ENCODE measurements around the gene FOXC2.

Gene FOXC2

GRCh38 chr16:86590501-86591144 lies 24.0 kb downstream of the FOXC2 start:
- no peaks in the 10 kb centered on the region for H3K4me1 ChIP-seq (ENCODE audit: control insufficient read depth, insufficient read depth, low read length)
- no peak overlapping the region for H3K27ac ChIP-seq (ENCODE audit: low read length)
- no peaks in the 10 kb centered on the region for H3K27me3 ChIP-seq (ENCODE audit: control insufficient read depth, insufficient read depth, low read length)
- DNase-seq (ENCODE audit: low read depth, low spot score), result no peak
- H3K4me3 ChIP-seq (ENCODE audit: low read length), result no peak overlapping the region
- no peaks in the 10 kb centered on the region for H3K36me3 ChIP-seq (ENCODE audit: control insufficient read depth, insufficient read depth, low read length)
- no peaks in the 10 kb centered on the region for H3K9me3 ChIP-seq (ENCODE audit: control insufficient read depth, insufficient read depth, low read length)
- WGBS (ENCODE audit: insufficient coverage, insufficient read length), result no CpG with 5 or more reads among the region's 4 CpGs

DNA sequence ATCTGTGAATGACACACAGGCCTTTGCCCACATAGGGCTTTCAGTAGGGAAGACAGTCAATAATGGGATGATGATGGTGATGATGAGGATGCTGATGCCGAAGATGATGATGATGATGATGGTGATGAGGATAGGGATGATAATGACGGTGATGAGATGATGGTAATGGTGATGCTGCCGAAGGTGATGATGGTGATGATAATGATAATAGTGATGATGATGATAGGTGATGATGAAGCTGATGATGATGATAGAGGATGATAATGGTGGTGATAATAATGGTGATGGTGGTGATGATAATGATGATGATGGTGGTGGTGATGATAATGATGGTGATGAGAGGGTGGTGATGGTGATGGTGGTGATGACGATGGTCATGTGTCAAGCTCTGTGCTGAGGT lies 24.6 kb downstream of the FOXC2 start:
- no peaks in the 10 kb centered on the region for H3K9me3 ChIP-seq (ENCODE audit: control insufficient read depth, insufficient read depth, low read length)
- H3K4me3 ChIP-seq (ENCODE audit: low read length), result no peak overlapping the region
- H3K4me1 ChIP-seq (ENCODE audit: control insufficient read depth, insufficient read depth, low read length), result no peaks in the 10 kb centered on the region
- no peak for DNase-seq (ENCODE audit: low read depth, low spot score)
- no peaks in the 10 kb centered on the region for H3K27me3 ChIP-seq (ENCODE audit: control insufficient read depth, insufficient read depth, low read length)
- no peak overlapping the region for H3K27ac ChIP-seq (ENCODE audit: low read length)
- no peaks in the 10 kb centered on the region for H3K36me3 ChIP-seq (ENCODE audit: control insufficient read depth, insufficient read depth, low read length)
- 67% methylated on average over 3 of the region's 4 CpGs for WGBS (ENCODE audit: insufficient coverage, insufficient read length)

- Histone ChIP-seq H3K4me1 (ENCODE audit: control insufficient read depth, insufficient read depth, low read length) (no peaks in the 10 kb centered on the region), H3K4me3 (ENCODE audit: low read length) (no peak overlapping the region), H3K36me3 (ENCODE audit: control insufficient read depth, insufficient read depth, low read length) (no peaks in the 10 kb centered on the region), H3K27me3 (ENCODE audit: control insufficient read depth, insufficient read depth, low read length) (no peaks in the 10 kb centered on the region), H3K9me3 (ENCODE audit: control insufficient read depth, insufficient read depth, low read length) (no peaks in the 10 kb centered on the region), H3K27ac (ENCODE audit: low read length) (no peak overlapping the region)
- WGBS (ENCODE audit: insufficient coverage, insufficient read length), result no CpG with 5 or more reads among the region's 13 CpGs
- DNase-seq (ENCODE audit: low read depth, low spot score), result no peak
Measured at GRCh38 chr16:86593913-86594620, 27.4 kb downstream of the FOXC2 start.

- WGBS (ENCODE audit: insufficient coverage, insufficient read length), result no CpG with 5 or more reads among the region's 8 CpGs
- no peak overlapping the region for H3K27ac ChIP-seq (ENCODE audit: low read length)
- no peaks in the 10 kb centered on the region for H3K4me1 ChIP-seq (ENCODE audit: control insufficient read depth, insufficient read depth, low read length)
- no peaks in the 10 kb centered on the region for H3K9me3 ChIP-seq (ENCODE audit: control insufficient read depth, insufficient read depth, low read length)
- H3K36me3 ChIP-seq (ENCODE audit: control insufficient read depth, insufficient read depth, low read length), result no peaks in the 10 kb centered on the region
- no peaks in the 10 kb centered on the region for H3K27me3 ChIP-seq (ENCODE audit: control insufficient read depth, insufficient read depth, low read length)
- H3K4me3 ChIP-seq (ENCODE audit: low read length), result no peak overlapping the region
- no peak for DNase-seq (ENCODE audit: low read depth, low spot score)
Measured at GRCh38 chr16:86594721-86595120, 28.1 kb downstream of the FOXC2 start.

DNA sequence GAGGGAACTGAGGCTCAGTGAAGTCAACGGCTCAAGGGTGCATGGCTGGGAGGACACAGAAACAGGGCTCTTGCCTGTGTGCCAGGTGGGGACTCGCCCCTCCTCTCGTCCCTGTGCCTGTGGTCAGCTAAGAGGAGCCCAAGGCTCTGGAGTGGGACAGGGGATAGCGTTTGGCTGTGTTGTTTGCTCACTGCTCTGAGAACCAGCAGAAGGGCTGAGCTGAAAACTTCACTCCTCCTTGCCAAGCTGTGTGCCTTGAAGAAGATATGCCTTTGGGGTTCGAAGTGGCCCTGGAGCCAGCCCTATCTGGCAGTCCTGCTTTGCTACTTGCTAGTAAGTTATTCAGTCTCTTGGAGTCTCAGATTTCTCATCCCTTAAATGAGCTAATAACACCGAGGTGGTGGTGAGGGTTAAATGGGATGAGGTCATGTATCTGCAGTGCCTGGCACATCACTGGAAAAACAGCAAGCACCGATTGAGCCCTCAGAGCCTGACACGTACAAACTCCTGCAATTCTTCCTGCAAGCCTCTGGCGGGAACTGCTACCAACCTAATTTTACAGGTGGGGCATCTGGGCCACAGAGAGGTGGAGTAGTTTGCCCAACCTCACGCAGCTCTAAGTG lies 29.5 kb downstream of the FOXC2 start:
- no peaks in the 10 kb centered on the region for H3K27me3 ChIP-seq (ENCODE audit: control insufficient read depth, insufficient read depth, low read length)
- no peaks in the 10 kb centered on the region for H3K4me1 ChIP-seq (ENCODE audit: control insufficient read depth, insufficient read depth, low read length)
- no peak overlapping the region for H3K4me3 ChIP-seq (ENCODE audit: low read length)
- H3K36me3 ChIP-seq (ENCODE audit: control insufficient read depth, insufficient read depth, low read length), result no peaks in the 10 kb centered on the region
- H3K9me3 ChIP-seq (ENCODE audit: control insufficient read depth, insufficient read depth, low read length), result no peaks in the 10 kb centered on the region
- no peak for DNase-seq (ENCODE audit: low read depth, low spot score)
- WGBS (ENCODE audit: insufficient coverage, insufficient read length), result no CpG with 5 or more reads among the region's 10 CpGs
- H3K27ac ChIP-seq (ENCODE audit: low read length), result no peak overlapping the region

GRCh38 chr16:86597126-86597879 lies 30.7 kb downstream of the FOXC2 start:
- DNase-seq (ENCODE audit: low read depth, low spot score), result no peak
- Histone ChIP-seq H3K4me1 (ENCODE audit: control insufficient read depth, insufficient read depth, low read length) (no peaks in the 10 kb centered on the region), H3K27ac (ENCODE audit: low read length) (no peak overlapping the region), H3K36me3 (ENCODE audit: control insufficient read depth, insufficient read depth, low read length) (no peaks in the 10 kb centered on the region), H3K9me3 (ENCODE audit: control insufficient read depth, insufficient read depth, low read length) (no peaks in the 10 kb centered on the region), H3K27me3 (ENCODE audit: control insufficient read depth, insufficient read depth, low read length) (no peaks in the 10 kb centered on the region), H3K4me3 (ENCODE audit: low read length) (no peak overlapping the region)
- WGBS (ENCODE audit: insufficient coverage, insufficient read length), result no CpG with 5 or more reads among the region's 18 CpGs

GRCh38 chr16:86597880-86598606 lies 31.4 kb downstream of the FOXC2 start:
- no peak for DNase-seq (ENCODE audit: low read depth, low spot score)
- no peak overlapping the region for H3K27ac ChIP-seq (ENCODE audit: low read length)

GRCh38 chr16:86598607-86599565 lies 32.3 kb downstream of the FOXC2 start:
- H3K27ac ChIP-seq (ENCODE audit: low read length), result no peak overlapping the region
- H3K27me3 ChIP-seq (ENCODE audit: control insufficient read depth, insufficient read depth, low read length), result no peaks in the 10 kb centered on the region
- no peak for DNase-seq (ENCODE audit: low read depth, low spot score)
- H3K4me3 ChIP-seq (ENCODE audit: low read length), result no peak overlapping the region
- H3K4me1 ChIP-seq (ENCODE audit: control insufficient read depth, insufficient read depth, low read length), result no peaks in the 10 kb centered on the region
- H3K9me3 ChIP-seq (ENCODE audit: control insufficient read depth, insufficient read depth, low read length), result no peaks in the 10 kb centered on the region
- no peaks in the 10 kb centered on the region for H3K36me3 ChIP-seq (ENCODE audit: control insufficient read depth, insufficient read depth, low read length)
- no CpG with 5 or more reads among the region's 22 CpGs for WGBS (ENCODE audit: insufficient coverage, insufficient read length)

More at GRCh38 chr16:86597880-86598606, 31.4 kb downstream of the FOXC2 start:
- no peaks in the 10 kb centered on the region for H3K27me3 ChIP-seq (ENCODE audit: control insufficient read depth, insufficient read depth, low read length)
- no peaks in the 10 kb centered on the region for H3K9me3 ChIP-seq (ENCODE audit: control insufficient read depth, insufficient read depth, low read length)
- no peaks in the 10 kb centered on the region for H3K36me3 ChIP-seq (ENCODE audit: control insufficient read depth, insufficient read depth, low read length)
- H3K4me3 ChIP-seq (ENCODE audit: low read length), result no peak overlapping the region
- H3K4me1 ChIP-seq (ENCODE audit: control insufficient read depth, insufficient read depth, low read length), result no peaks in the 10 kb centered on the region
- no CpG with 5 or more reads among the region's 7 CpGs for WGBS (ENCODE audit: insufficient coverage, insufficient read length)

DNA sequence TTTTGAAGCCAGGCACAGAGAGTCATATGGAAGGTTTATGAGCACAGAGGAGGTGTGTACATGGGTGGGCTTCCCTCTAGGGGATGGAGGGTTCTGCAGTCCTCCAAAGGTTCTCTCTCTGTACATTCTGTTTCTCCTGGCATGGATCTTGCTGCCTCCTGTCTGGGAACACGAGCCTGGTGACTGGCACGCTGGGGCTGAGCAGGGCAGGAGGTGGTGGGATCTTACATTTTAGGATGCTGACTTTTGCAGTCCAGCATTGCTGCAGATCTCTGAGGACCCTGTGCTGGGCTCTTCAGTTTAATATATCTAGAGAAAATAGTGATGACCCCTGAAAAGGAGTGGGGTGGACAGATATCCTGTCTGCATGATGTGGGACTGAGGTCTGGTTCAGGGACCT lies 34.7 kb downstream of the FOXC2 start:
- no peaks in the 10 kb centered on the region for H3K9me3 ChIP-seq (ENCODE audit: control insufficient read depth, insufficient read depth, low read length)
- no peaks in the 10 kb centered on the region for H3K27me3 ChIP-seq (ENCODE audit: control insufficient read depth, insufficient read depth, low read length)
- no CpG with 5 or more reads among the region's 2 CpGs for WGBS (ENCODE audit: insufficient coverage, insufficient read length)
- H3K36me3 ChIP-seq (ENCODE audit: control insufficient read depth, insufficient read depth, low read length), result no peaks in the 10 kb centered on the region
- DNase-seq (ENCODE audit: low read depth, low spot score), result no peak
- no peak overlapping the region for H3K4me3 ChIP-seq (ENCODE audit: low read length)
- H3K27ac ChIP-seq (ENCODE audit: low read length), result no peak overlapping the region
- no peaks in the 10 kb centered on the region for H3K4me1 ChIP-seq (ENCODE audit: control insufficient read depth, insufficient read depth, low read length)

All from iPS DF 6.9 (cell line).